Glomerular visceral epithelial cell (primary cell): Measurements from ENCODE around the gene IMPDH2.

Experiments
- DNase-seq: peaks from one replicate; pipeline ENCODE4 v3.0.0-alpha.2; 2016; ENCODE audit errors: extremely low spot score

Gene IMPDH2

DNA sequence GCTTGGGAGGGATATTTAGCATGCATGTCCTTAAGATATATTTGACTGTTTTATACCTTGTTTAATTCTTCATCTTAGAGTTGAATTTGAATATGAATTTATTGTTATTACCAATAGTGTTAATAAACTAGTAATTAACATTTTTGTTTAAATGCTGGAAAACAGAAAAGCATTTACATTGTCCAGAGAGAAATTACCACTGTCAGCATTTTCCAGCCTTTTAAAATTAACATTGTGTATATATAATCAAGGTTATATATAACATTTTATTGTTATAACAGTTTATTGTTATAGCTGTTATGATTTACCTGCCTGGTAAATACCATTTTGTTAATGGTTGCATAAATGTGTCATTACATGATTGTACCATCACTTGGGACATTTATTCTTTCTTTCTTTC is 47.2 kb downstream of the IMPDH2 start:
- DNase-seq: no peak

DNA sequence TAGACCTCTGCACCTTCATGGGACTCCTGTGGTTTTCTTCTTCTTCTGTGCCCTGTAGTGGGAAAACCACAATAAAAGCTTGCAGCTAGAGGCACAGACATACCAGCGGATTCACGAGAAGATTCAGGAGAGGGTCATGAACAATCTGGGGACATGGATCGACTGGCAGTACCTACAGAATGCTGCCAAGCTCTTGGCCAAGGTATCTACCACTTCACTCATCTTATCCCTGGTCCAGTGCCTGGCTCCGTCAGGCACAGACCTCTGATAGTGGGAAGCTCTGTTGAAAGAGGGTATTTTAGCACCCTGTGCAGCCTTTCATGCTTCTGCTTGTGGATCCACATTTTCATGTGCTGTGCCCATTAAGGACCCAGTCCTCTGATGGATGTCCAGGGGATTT is 48.9 kb downstream of the IMPDH2 start:
- DNase-seq: no peak

DNA sequence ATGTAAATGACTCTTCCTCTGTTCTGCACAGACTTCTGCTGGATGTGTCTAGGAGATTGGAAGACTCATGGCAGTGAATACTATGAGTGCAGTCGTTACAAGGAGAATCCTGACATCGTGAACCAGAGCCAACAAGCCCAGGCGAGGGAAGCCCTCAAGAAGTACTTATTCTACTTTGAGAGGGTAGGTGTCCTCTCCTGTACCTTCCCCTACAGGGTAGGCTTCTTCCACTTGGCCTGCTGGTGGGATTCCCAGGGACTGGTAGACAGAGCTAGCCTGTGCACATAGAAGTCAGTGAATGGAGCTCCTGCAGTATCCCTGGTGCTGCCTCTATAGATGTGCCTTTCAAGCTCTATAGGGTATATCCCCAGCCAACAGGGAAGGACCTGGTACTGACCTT is 49.7 kb downstream of the IMPDH2 start:
- no peak for DNase-seq
